ENCODE results near the gene SMG9. TPM values are rescaled to one million over a fixed set of nuclear protein-coding genes. Genes with fewer than 3 reads are reported as not detected.
"Not testable (repeated sequence)": the region's sequence is repeated elsewhere in the genome, so short reads cannot be mapped to it uniquely, and the experiment has no call there.

The SMG9 gene
- total and polyA plus RNA-seq, 8 donors, result 40.9 to 66.2 (median 54.6) TPM

- Histone ChIP-seq H3K4me3 (no peak overlapping the region), H3K36me3 (no peaks in the 10 kb centered on the region), H3K4me1 (peaks cover 0 to 41% of the 10 kb centered on the region in 2 donors), H3K9me3 (no peaks in the 10 kb centered on the region), H3K27me3 (no peaks in the 10 kb centered on the region), H3K27ac (peak overlapping the region in 1 of 2 donors; percentile 61)
- ATAC-seq (no peak), DNase-seq (no peak)
- no peak for TF ChIP-seq CTCF (IDR thresholded peaks at IDR 0.05)
- intact Hi-C loops (cut with DNase I), result no loop called here
These were observed 70.9 kb downstream of the SMG9 start for GRCh38 chr19:43683905-43684304.

- H3K27me3 ChIP-seq, result no peaks in the 10 kb centered on the region
- no peak for TF ChIP-seq CTCF (IDR thresholded peaks at IDR 0.05)
- H3K27ac ChIP-seq, result no peak overlapping the region
- H3K36me3 ChIP-seq, result no peaks in the 10 kb centered on the region
- H3K4me3 ChIP-seq, result no peak overlapping the region
- H3K9me3 ChIP-seq, result no peaks in the 10 kb centered on the region
- no peak for ATAC-seq
- no peak for DNase-seq
- intact Hi-C loops (cut with DNase I), result no loop called here
- H3K4me1 ChIP-seq, result peaks cover 0 to 35% of the 10 kb centered on the region in 2 donors
These were observed 71.7 kb downstream of the SMG9 start for GRCh38 chr19:43682824-43683661.

GRCh38 chr19:43682269-43682668, 72.5 kb downstream of the SMG9 start:
- H3K27ac ChIP-seq; ATAC-seq; H3K36me3 ChIP-seq; intact Hi-C loops (cut with DNase I); H3K4me3 ChIP-seq; H3K27me3 ChIP-seq; DNase-seq; H3K9me3 ChIP-seq: not testable (repeated sequence)
- peaks cover 0 to 30% of the 10 kb centered on the region in 2 donors for H3K4me1 ChIP-seq

- no peak for DNase-seq
- H3K27ac ChIP-seq, result no peak overlapping the region
- peaks cover 0 to 30% of the 10 kb centered on the region in 2 donors for H3K4me1 ChIP-seq
- H3K9me3 ChIP-seq, result no peaks in the 10 kb centered on the region
- H3K36me3 ChIP-seq, result no peaks in the 10 kb centered on the region
- no peak for TF ChIP-seq CTCF (IDR thresholded peaks at IDR 0.05)
- no peak for ATAC-seq
- H3K27me3 ChIP-seq, result no peaks in the 10 kb centered on the region
- intact Hi-C loops (cut with DNase I), result no loop called here
- H3K4me3 ChIP-seq, result no peak overlapping the region
These were observed 72.9 kb downstream of the SMG9 start for GRCh38 chr19:43681821-43682220.

- intact Hi-C loops (cut with DNase I), result loop anchor here in 1 of 2 donors (10.0 kb wide), 1 partner anchor 56 kb away; no protein-coding TSS in a partner anchor
- H3K4me3 ChIP-seq, result no peak overlapping the region
- no peak for TF ChIP-seq CTCF (IDR thresholded peaks at IDR 0.05)
These were observed 76.1 kb downstream of the SMG9 start for GRCh38 chr19:43678512-43679261.

More at GRCh38 chr19:43678512-43679261, 76.1 kb downstream of the SMG9 start:
- H3K9me3 ChIP-seq, result no peaks in the 10 kb centered on the region
- H3K27ac ChIP-seq, result no peak overlapping the region
- ATAC-seq, result no peak
- no peak for DNase-seq
- no peaks in the 10 kb centered on the region for H3K27me3 ChIP-seq
- H3K36me3 ChIP-seq, result no peaks in the 10 kb centered on the region
- peaks cover 0 to 41% of the 10 kb centered on the region in 2 donors for H3K4me1 ChIP-seq

Other genes starting within 250 kb of the SMG9 start
- 10 to 100 TPM; 37.5 to 39.8 TPM for gene ETHE1, start 227.8 kb downstream of the SMG9 start, total RNA-seq
- gene ETHE1, start 227.8 kb downstream of the SMG9 start, polyA plus RNA-seq (ENCODE audit: insufficient read length in 6 of 6), result 10 to 100 TPM; 17.1 to 20.5 (median 19.9) TPM
- 1 to 10 TPM; 2.1 to 2.5 TPM for gene ZNF575, start 221.8 kb downstream of the SMG9 start, total RNA-seq
- gene ZNF575, start 221.8 kb downstream of the SMG9 start, polyA plus RNA-seq (ENCODE audit: insufficient read length in 6 of 6), result 1 to 10 TPM; 1.2 to 3.3 (median 2.2) TPM
- 10 to 100 TPM; 25.2 to 30.6 TPM for gene XRCC1, start 179.4 kb downstream of the SMG9 start, total RNA-seq
- 10 to 100 TPM; 52.8 to 70.0 (median 57.4) TPM for gene XRCC1, start 179.4 kb downstream of the SMG9 start, polyA plus RNA-seq (ENCODE audit: insufficient read length in 6 of 6)
- 1 to 10 TPM; 6.2 to 7.1 TPM for gene PINLYP, start 179.2 kb downstream of the SMG9 start, total RNA-seq
- gene PINLYP, start 179.2 kb downstream of the SMG9 start, polyA plus RNA-seq (ENCODE audit: insufficient read length in 6 of 6), result 10 to 100 TPM; 15.4 to 21.2 (median 18.2) TPM
- gene IRGQ, start 158.8 kb downstream of the SMG9 start, total RNA-seq, result 10 to 100 TPM; 22.0 to 27.6 TPM
- gene IRGQ, start 158.8 kb downstream of the SMG9 start, polyA plus RNA-seq (ENCODE audit: insufficient read length in 6 of 6), result 10 to 100 TPM; 15.1 to 18.5 (median 17.1) TPM
- 10 to 100 TPM; 11.5 to 14.4 TPM for gene ZNF576, start 158.4 kb downstream of the SMG9 start, total RNA-seq
- 10 to 100 TPM in 5 of 6 donors, 1 to 10 TPM in 1; 9.3 to 12.3 (median 10.8) TPM for gene ZNF576, start 158.4 kb downstream of the SMG9 start, polyA plus RNA-seq (ENCODE audit: insufficient read length in 6 of 6)
- gene SRRM5, start 142.9 kb downstream of the SMG9 start, total RNA-seq, result under 1 TPM; 0.10 to 0.32 TPM
- gene SRRM5, start 142.9 kb downstream of the SMG9 start, polyA plus RNA-seq (ENCODE audit: insufficient read length in 6 of 6), result 1 to 10 TPM; 1.1 to 2.5 (median 2.2) TPM
- gene ZNF428, start 135.3 kb downstream of the SMG9 start, total RNA-seq, result 10 to 100 TPM; 24.7 to 41.5 TPM
- gene ZNF428, start 135.3 kb downstream of the SMG9 start, polyA plus RNA-seq (ENCODE audit: insufficient read length in 6 of 6), result 10 to 100 TPM; 71.8 to 99.9 (median 88.1) TPM
- 10 to 100 TPM in 1 of 2 donors, 1 to 10 TPM in 1; 4.7 to 12.1 TPM for gene CADM4, start 115.1 kb downstream of the SMG9 start, total RNA-seq
- 10 to 100 TPM; 17.2 to 24.0 (median 21.2) TPM for gene CADM4, start 115.1 kb downstream of the SMG9 start, polyA plus RNA-seq (ENCODE audit: insufficient read length in 6 of 6)
- 100 to 1,000 TPM in 1 of 2 donors, 10 to 100 TPM in 1; 76.5 to 119 TPM for gene PLAUR, start 84.8 kb downstream of the SMG9 start, total RNA-seq
- 10 to 100 TPM; 13.7 to 22.0 (median 17.8) TPM for gene PLAUR, start 84.8 kb downstream of the SMG9 start, polyA plus RNA-seq (ENCODE audit: insufficient read length in 6 of 6)
- not detected for gene IRGC, start 38.9 kb downstream of the SMG9 start, total RNA-seq
- not detected for gene IRGC, start 38.9 kb downstream of the SMG9 start, polyA plus RNA-seq (ENCODE audit: insufficient read length in 6 of 6)
- 10 to 100 TPM in 1 of 2 donors, 1 to 10 TPM in 1; 9.6 to 21.5 TPM for gene KCNN4, start 26.0 kb upstream of the SMG9 start, total RNA-seq
- 1 to 10 TPM in 5 of 6 donors, under 1 TPM in 1; 0.67 to 4.3 (median 2.0) TPM for gene KCNN4, start 26.0 kb upstream of the SMG9 start, polyA plus RNA-seq (ENCODE audit: insufficient read length in 6 of 6)
- 1 to 10 TPM; 2.2 to 6.3 TPM for gene LYPD5, start 47.5 kb upstream of the SMG9 start, total RNA-seq
- under 1 TPM; 0.20 to 0.80 (median 0.46) TPM for gene LYPD5, start 47.5 kb upstream of the SMG9 start, polyA plus RNA-seq (ENCODE audit: insufficient read length in 6 of 6)
- 10 to 100 TPM in 1 of 2 donors, 1 to 10 TPM in 1; 8.1 to 10.4 TPM for gene ZNF283, start 72.4 kb upstream of the SMG9 start, total RNA-seq
- gene ZNF283, start 72.4 kb upstream of the SMG9 start, polyA plus RNA-seq (ENCODE audit: insufficient read length in 6 of 6), result 10 to 100 TPM; 19.2 to 26.8 (median 22.6) TPM
- gene ZNF404, start 129.0 kb upstream of the SMG9 start, total RNA-seq, result 1 to 10 TPM; 2.1 to 6.1 TPM
- 10 to 100 TPM; 16.0 to 22.6 (median 21.1) TPM for gene ZNF404, start 129.0 kb upstream of the SMG9 start, polyA plus RNA-seq (ENCODE audit: insufficient read length in 6 of 6)
- 10 to 100 TPM; 12.9 to 13.4 TPM for gene ZNF45, start 180.3 kb upstream of the SMG9 start, total RNA-seq
- 10 to 100 TPM; 30.1 to 33.4 (median 32.1) TPM for gene ZNF45, start 180.3 kb upstream of the SMG9 start, polyA plus RNA-seq (ENCODE audit: insufficient read length in 6 of 6)
- 1 to 10 TPM; 4.3 to 6.5 TPM for gene ZNF221, start 196.3 kb upstream of the SMG9 start, total RNA-seq
- gene ZNF221, start 196.3 kb upstream of the SMG9 start, polyA plus RNA-seq (ENCODE audit: insufficient read length in 6 of 6), result 10 to 100 TPM in 1 of 6 donors, 1 to 10 TPM in 5; 6.4 to 11.9 (median 9.4) TPM
- gene ZNF155, start 229.2 kb upstream of the SMG9 start, total RNA-seq, result 1 to 10 TPM; 7.2 to 8.1 TPM
- 10 to 100 TPM; 16.3 to 20.6 (median 17.8) TPM for gene ZNF155, start 229.2 kb upstream of the SMG9 start, polyA plus RNA-seq (ENCODE audit: insufficient read length in 6 of 6)
- 1 to 10 TPM; 4.0 to 8.1 TPM for gene ZNF230, start 248.0 kb upstream of the SMG9 start, total RNA-seq
- 10 to 100 TPM in 1 of 6 donors, 1 to 10 TPM in 5; 7.9 to 10.7 (median 9.4) TPM for gene ZNF230, start 248.0 kb upstream of the SMG9 start, polyA plus RNA-seq (ENCODE audit: insufficient read length in 6 of 6)